ENCODE data around the gene PPP1R14D.

DNA sequence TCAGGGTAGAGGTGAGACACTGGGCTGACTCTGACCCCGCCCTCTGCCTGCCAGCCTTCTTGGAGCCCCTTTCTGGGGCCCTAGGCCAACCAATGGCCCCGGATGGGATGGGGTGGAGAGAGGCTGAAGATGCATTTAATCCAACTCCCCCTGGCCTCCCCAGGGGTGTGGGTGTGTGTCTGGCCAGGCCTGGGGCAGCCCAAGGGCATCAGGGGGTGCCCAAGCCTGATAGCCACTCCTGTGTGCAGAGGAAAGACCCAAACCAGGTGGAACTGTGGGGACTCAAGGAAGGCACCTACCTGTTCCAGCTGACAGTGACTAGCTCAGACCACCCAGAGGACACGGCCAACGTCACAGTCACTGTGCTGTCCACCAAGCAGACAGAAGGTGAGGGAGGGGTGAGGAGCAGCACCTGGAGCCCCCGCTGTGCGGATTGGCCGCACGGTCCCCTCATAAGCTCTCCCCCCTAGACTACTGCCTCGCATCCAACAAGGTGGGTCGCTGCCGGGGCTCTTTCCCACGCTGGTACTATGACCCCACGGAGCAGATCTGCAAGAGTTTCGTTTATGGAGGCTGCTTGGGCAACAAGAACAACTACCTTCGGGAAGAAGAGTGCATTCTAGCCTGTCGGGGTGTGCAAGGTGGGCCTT, 24.9 kb upstream of the PPP1R14D start:
- TF ChIP-seq CTCF (IDR thresholded peaks at IDR 0.05; ENCODE audit: poor library complexity, severe bottlenecking) (no peak), EZH2 (IDR thresholded peaks at IDR 0.05; ENCODE audit: borderline replicate concordance, insufficient read depth, low read length, poor library complexity, severe bottlenecking) (no peak), EP300 (conservative IDR thresholded peaks at IDR 0.05; ENCODE audit: poor library complexity, severe bottlenecking) (no peak), POLR2AphosphoS5 (IDR thresholded peaks at IDR 0.05) (no peak), TAF1 (IDR thresholded peaks at IDR 0.05; ENCODE audit: low read depth) (no peak), SMC3 (conservative IDR thresholded peaks at IDR 0.05; ENCODE audit: poor library complexity) (no peak), REST (IDR thresholded peaks at IDR 0.05; ENCODE audit: borderline replicate concordance) (no peak), MXI1 (conservative IDR thresholded peaks at IDR 0.05; ENCODE audit: poor library complexity, severe bottlenecking) (no peak), RAD21 (conservative IDR thresholded peaks at IDR 0.05) (no peak)

Data from neural cell (in vitro differentiated cells).